ENCODE data around the gene SMIM45.
A peak's percentile ranks its signal among the peaks of the same experiment; 100 is the strongest.

SMIM45 gene

GRCh38 chr22:41976070-41976901 is 24.3 kb downstream of the SMIM45 start:
- H3K4me3 ChIP-seq (ENCODE audit: low read depth, poor library complexity, severe bottlenecking) = peak overlapping the region; percentile 22
- no peak for DNase-seq (ENCODE audit: low spot score in 2 of 2)
- intact Hi-C loops (cut with DNase I; ENCODE audit: low total_unique reads) = no loop called here
- TF ChIP-seq CTCF (IDR thresholded peaks at IDR 0.05) (no peak), POLR2A (IDR thresholded peaks at IDR 0.05) (no peak)
- WGBS, 2 donors = 2 to 16% methylated on average over 7 to 54 of the region's 72 CpGs

GRCh38 chr22:41976961-41977566 is 25.1 kb downstream of the SMIM45 start:
- WGBS, 2 donors = 3 to 5% methylated on average over 27 to 35 of the region's 46 CpGs
- TF ChIP-seq POLR2A (IDR thresholded peaks at IDR 0.05) (no peak), CTCF (IDR thresholded peaks at IDR 0.05) (no peak)
- H3K4me3 ChIP-seq (ENCODE audit: low read depth, poor library complexity, severe bottlenecking) = no peak overlapping the region
- intact Hi-C loops (cut with DNase I; ENCODE audit: low total_unique reads) = no loop called here
- no peak for DNase-seq (ENCODE audit: low spot score in 2 of 2)

GRCh38 chr22:41978732-41979131 is 26.8 kb downstream of the SMIM45 start:
- TF ChIP-seq POLR2A (IDR thresholded peaks at IDR 0.05) (no peak), CTCF (IDR thresholded peaks at IDR 0.05) (no peak)
- intact Hi-C loops (cut with DNase I; ENCODE audit: low total_unique reads) = no loop called here
- DNase-seq (ENCODE audit: low spot score in 2 of 2) = no peak
- WGBS, 2 donors = 93 to 94% methylated on average over 1 of the region's 1 CpG
- H3K4me3 ChIP-seq (ENCODE audit: low read depth, poor library complexity, severe bottlenecking) = no peak overlapping the region

GRCh38 chr22:41979423-41980250 is 27.7 kb downstream of the SMIM45 start:
- TF ChIP-seq CTCF (IDR thresholded peaks at IDR 0.05) = no peak
- no peak for TF ChIP-seq POLR2A (IDR thresholded peaks at IDR 0.05)
- DNase-seq (ENCODE audit: low spot score in 2 of 2) = no peak
- H3K4me3 ChIP-seq (ENCODE audit: low read depth, poor library complexity, severe bottlenecking) = no peak overlapping the region
- 56 to 61% methylated on average over 9 of the region's 9 CpGs for WGBS, 2 donors
- intact Hi-C loops (cut with DNase I; ENCODE audit: low total_unique reads) = no loop called here

GRCh38 chr22:41982865-41983264 is 30.9 kb downstream of the SMIM45 start:
- DNase-seq (ENCODE audit: low spot score in 2 of 2) = no peak
- H3K4me3 ChIP-seq (ENCODE audit: low read depth, poor library complexity, severe bottlenecking) = no peak overlapping the region
- intact Hi-C loops (cut with DNase I; ENCODE audit: low total_unique reads) = no loop called here
- 79 to 80% methylated on average over 5 of the region's 5 CpGs for WGBS, 2 donors
- no peak for TF ChIP-seq POLR2A (IDR thresholded peaks at IDR 0.05)
- no peak for TF ChIP-seq CTCF (IDR thresholded peaks at IDR 0.05)
